Neural cell (in vitro differentiated cells): ENCODE measurements around the gene ZNF536. TPM values are rescaled to one million over a fixed set of nuclear protein-coding genes. Genes with fewer than 3 reads are reported as not detected.
"Not testable (repeated sequence)": the region's sequence is repeated elsewhere in the genome, so short reads cannot be mapped to it uniquely, and the experiment has no call there.

ENCODE experiments used
- H2AFZ ChIP-seq: fragments of 200-600, 300-800 bp; sonication (generic), shearing (Covaris generic); 2 replicates; pipeline ENCODE4 v1.6.0; 2014; ENCODE audit warnings: low read depth, mild to moderate bottlenecking, antibody characterized with exemption, low read length, moderate library complexity
- H3F3A ChIP-seq: fragments of 200-600 bp; shearing (Covaris generic); 2 replicates; pipeline ENCODE4 v1.6.1; 2016; ENCODE audit warnings: mild to moderate bottlenecking, moderate library complexity, mixed read lengths, antibody characterized with exemption, low read length; ENCODE audit not compliant: insufficient read depth, poor library complexity, severe bottlenecking
- H3K27ac ChIP-seq: fragments of 200-600, 300-800 bp; sonication (generic), shearing (Covaris generic); 2 replicates; pipeline ENCODE4 v1.5.1; 2014; ENCODE audit warnings: mild to moderate bottlenecking, low read length, moderate library complexity
- H3K27me3 ChIP-seq: fragments of 300-800, 200-600 bp; sonication (generic), shearing (Covaris generic); 2 replicates; pipeline ENCODE4 v1.6.0; 2014; ENCODE audit warnings: mild to moderate bottlenecking, low read depth, low read length, moderate library complexity; ENCODE audit not compliant: insufficient read depth
- H3K36me3 ChIP-seq: fragments of 300-800, 200-600 bp; sonication (generic), shearing (Covaris generic); 2 replicates; pipeline ENCODE4 v1.5.1; 2014; ENCODE audit warnings: mild to moderate bottlenecking, antibody characterized with exemption, low read length, moderate library complexity; ENCODE audit not compliant: insufficient read depth
- H3K4me2 ChIP-seq: fragments of 300-800, 200-600 bp; sonication (generic), shearing (Covaris generic); 2 replicates; pipeline ENCODE4 v1.6.0; 2014; ENCODE audit warnings: mild to moderate bottlenecking, low read length
- H3K4me3 ChIP-seq: fragments of 300-800, 200-600 bp; sonication (generic), shearing (Covaris generic); 2 replicates; pipeline ENCODE4 v1.5.1; 2014; ENCODE audit warnings: mild to moderate bottlenecking, low read length, moderate library complexity
- H3K79me2 ChIP-seq: fragments of 200-600 bp; shearing (Covaris generic); replicated peaks from 2 replicates; pipeline ENCODE4 v1.6.0; 2014; ENCODE audit warnings: mild to moderate bottlenecking, low read length, moderate library complexity; ENCODE audit not compliant: insufficient read depth
- H3K9ac ChIP-seq: fragments of 300-800, 200-600 bp; sonication (generic), shearing (Covaris generic); 2 replicates; pipeline ENCODE4 v1.6.1; 2016; ENCODE audit warnings: mild to moderate bottlenecking, low read length, mixed read lengths
- H3K9me2 ChIP-seq: fragments of 200-600 bp; shearing (Covaris generic); 2 replicates; pipeline ENCODE4 v1.6.1; 2016; ENCODE audit warnings: mild to moderate bottlenecking, low read length, mixed read lengths; ENCODE audit not compliant: insufficient read depth
- H3K9me3 ChIP-seq: fragments of 200-600, 300-800 bp; sonication (generic), shearing (Covaris generic); 2 replicates; pipeline ENCODE4 v1.6.1; 2016; ENCODE audit warnings: mild to moderate bottlenecking, mixed run types, low read length, moderate library complexity, mixed read lengths
- H4K20me1 ChIP-seq: fragments of 200-600 bp; shearing (Covaris generic); 2 replicates; pipeline ENCODE4 v1.6.1; 2016; ENCODE audit warnings: mild to moderate bottlenecking, mixed run types; ENCODE audit not compliant: insufficient read depth
- CTCF ChIP-seq: fragments of 450-650 bp; IDR thresholded peaks from 2 replicates; pipeline ENCODE4 v1.5.1; 2014; ENCODE audit warnings: antibody characterized with exemption, mild to moderate bottlenecking, moderate library complexity; ENCODE audit not compliant: poor library complexity, severe bottlenecking
- EP300 ChIP-seq: fragments of 450-650 bp; conservative IDR thresholded peaks from 2 replicates; pipeline ENCODE4 v1.6.1; 2014; ENCODE audit warnings: antibody characterized with exemption, mild to moderate bottlenecking, moderate library complexity; ENCODE audit not compliant: poor library complexity, severe bottlenecking
- EZH2 ChIP-seq: fragments of 200-600, 300-800 bp; shearing (Covaris generic), sonication (generic); IDR thresholded peaks from 2 replicates; pipeline ENCODE4 v1.6.1; 2014; ENCODE audit warnings: antibody characterized with exemption, low read length, borderline replicate concordance, mild to moderate bottlenecking; ENCODE audit not compliant: insufficient read depth, poor library complexity, severe bottlenecking
- MXI1 ChIP-seq: fragments of 450-650 bp; conservative IDR thresholded peaks from 2 replicates; pipeline ENCODE4 v1.6.1; 2014; ENCODE audit warnings: antibody characterized with exemption, mild to moderate bottlenecking; ENCODE audit not compliant: poor library complexity, severe bottlenecking
- POLR2AphosphoS5 ChIP-seq: IDR thresholded peaks from 2 replicates; pipeline ENCODE4 v1.6.1; 2012
- RAD21 ChIP-seq: fragments of 450-650 bp; conservative IDR thresholded peaks from 2 replicates; pipeline ENCODE4 v1.6.1; 2014; ENCODE audit warnings: antibody characterized with exemption, mild to moderate bottlenecking, moderate library complexity
- REST ChIP-seq: IDR thresholded peaks from 2 replicates; pipeline ENCODE4 v1.6.1; 2012; ENCODE audit warnings: borderline replicate concordance
- SMC3 ChIP-seq: fragments of 450-650 bp; conservative IDR thresholded peaks from 2 replicates; pipeline ENCODE4 v1.6.1; 2014; ENCODE audit warnings: antibody characterized with exemption, mild to moderate bottlenecking, moderate library complexity; ENCODE audit not compliant: poor library complexity
- TAF1 ChIP-seq: IDR thresholded peaks from 2 replicates; pipeline ENCODE4 v1.6.1; 2012; ENCODE audit warnings: low read depth
- polyA plus RNA-seq: library from polyadenylated mRNA; depleted of rRNA; stranded (reverse); fragments of >200 nt; gene quantifications from 2 replicates; pipeline ENCODE4 v1.2.3, GENCODE V29; 2014

The ZNF536 gene
- polyA plus RNA-seq, 1 donor from 2014 or later = 13.9 TPM

GRCh38 chr19:30482956-30483355 lies 110.8 kb downstream of the ZNF536 start:
- H3K27me3 ChIP-seq = no peaks in the 10 kb centered on the region
- H3F3A ChIP-seq = no peaks in the 10 kb centered on the region
- no peaks in the 10 kb centered on the region for H3K9me3 ChIP-seq
- H3K36me3 ChIP-seq = no peaks in the 10 kb centered on the region
- H4K20me1 ChIP-seq = no peaks in the 10 kb centered on the region
- no peak overlapping the region for H3K27ac ChIP-seq
- no peak overlapping the region for H2AFZ ChIP-seq
- no peaks in the 10 kb centered on the region for H3K9me2 ChIP-seq
- no peak overlapping the region for H3K4me2 ChIP-seq
- no peaks in the 10 kb centered on the region for H3K79me2 ChIP-seq
- H3K9ac ChIP-seq = no peak overlapping the region
- TF ChIP-seq CTCF (no peak), SMC3 (no peak), RAD21 (no peak), REST (no peak), EZH2 (no peak), POLR2AphosphoS5 (no peak), TAF1 (no peak), MXI1 (no peak), EP300 (no peak)
- no peak overlapping the region for H3K4me3 ChIP-seq

- not testable (repeated sequence) for H3K9me2 ChIP-seq, H3K36me3 ChIP-seq, H3K4me3 ChIP-seq, H3K9me3 ChIP-seq, H2AFZ ChIP-seq, H3K79me2 ChIP-seq, H3K4me2 ChIP-seq, H3F3A ChIP-seq, H3K27me3 ChIP-seq, H3K9ac ChIP-seq, H4K20me1 ChIP-seq, H3K27ac ChIP-seq
Observed at GRCh38 chr19:30486250-30486649, 114.1 kb downstream of the ZNF536 start.

- Histone ChIP-seq H3K36me3 (no peaks in the 10 kb centered on the region), H4K20me1 (no peaks in the 10 kb centered on the region), H2AFZ (no peak overlapping the region), H3K9ac (no peak overlapping the region), H3K4me2 (no peak overlapping the region), H3K4me3 (no peak overlapping the region), H3K79me2 (no peaks in the 10 kb centered on the region), H3K27me3 (no peaks in the 10 kb centered on the region), H3K9me3 (no peaks in the 10 kb centered on the region), H3F3A (no peaks in the 10 kb centered on the region), H3K9me2 (no peaks in the 10 kb centered on the region), H3K27ac (no peak overlapping the region)
- TF ChIP-seq SMC3 (no peak), RAD21 (no peak)
Observed at GRCh38 chr19:30487178-30487577, 115.0 kb downstream of the ZNF536 start.
